Measurements from ENCODE around the gene RNH1. TPM values are rescaled to one million over a fixed set of nuclear protein-coding genes. Genes with fewer than 3 reads are reported as not detected.

RNH1 gene
- total RNA-seq, 1 experiment from 2014 or later = 60.0 TPM

- Histone ChIP-seq H3K27me3 (ENCODE audit: insufficient read depth, low read length) (no peaks in the 10 kb centered on the region), H2BK20ac (ENCODE audit: low read depth, low read length, poor library complexity, severe bottlenecking) (no peak overlapping the region), H3K79me1 (ENCODE audit: insufficient read depth, low read depth, low read length, poor library complexity, severe bottlenecking) (no peaks in the 10 kb centered on the region), H2BK5ac (ENCODE audit: insufficient read length, low read length) (no peak overlapping the region), H3T11ph (ENCODE audit: low read length) (no peak overlapping the region), H2AFZ (ENCODE audit: low read length) (no peak overlapping the region), H3K14ac (ENCODE audit: insufficient read depth, low read length) (no peak overlapping the region), H3K4me2 (ENCODE audit: insufficient read depth, insufficient read length, low read length) (no peak overlapping the region), H4K8ac (replicated peaks; ENCODE audit: insufficient read length, low read depth, low read length) (no peak overlapping the region), H3K4ac (ENCODE audit: low read depth, low read length) (no peak overlapping the region), H3K27ac (ENCODE audit: insufficient read length, low read depth, low read length) (no peak overlapping the region), H2BK12ac (ENCODE audit: insufficient read length, low read depth, low read length) (no peak overlapping the region), H3K56ac (ENCODE audit: insufficient read length, low read depth, low read length) (no peak overlapping the region), H3K18ac (ENCODE audit: insufficient read length, low read depth, low read length) (no peak overlapping the region), H3K9me3 (ENCODE audit: control insufficient read depth, low read depth, low read length) (no peaks in the 10 kb centered on the region), H3K4me1 (ENCODE audit: insufficient read depth, low read length) (no peaks in the 10 kb centered on the region), H3K23ac (ENCODE audit: insufficient read length, low read depth, low read length) (no peak overlapping the region), H4K20me1 (ENCODE audit: control insufficient read depth, insufficient read depth, insufficient read length) (no peaks in the 10 kb centered on the region), H2BK120ac (ENCODE audit: low read depth, low read length, poor library complexity, severe bottlenecking) (no peak overlapping the region), H3K23me2 (ENCODE audit: insufficient read length, low read depth, low read length, poor library complexity, severe bottlenecking) (peaks cover 3% of the 10 kb centered on the region), H3K9ac (ENCODE audit: extremely low read depth, insufficient read length, low read length) (no peak overlapping the region), H4K91ac (ENCODE audit: insufficient read length, low read depth, low read length) (no peak overlapping the region), H3K79me2 (ENCODE audit: insufficient read depth, low read length) (no peaks in the 10 kb centered on the region), H2BK15ac (ENCODE audit: low read depth, low read length) (no peak overlapping the region), H4K5ac (ENCODE audit: insufficient read length, low read depth, low read length) (no peak overlapping the region), H2AK5ac (ENCODE audit: insufficient read length, low read length) (no peak overlapping the region)
- WGBS (ENCODE audit: extremely low coverage, insufficient read length, low lambda C conversion rate) = no CpG with 5 or more reads among the region's 4 CpGs
- TF ChIP-seq, protein P1, sequence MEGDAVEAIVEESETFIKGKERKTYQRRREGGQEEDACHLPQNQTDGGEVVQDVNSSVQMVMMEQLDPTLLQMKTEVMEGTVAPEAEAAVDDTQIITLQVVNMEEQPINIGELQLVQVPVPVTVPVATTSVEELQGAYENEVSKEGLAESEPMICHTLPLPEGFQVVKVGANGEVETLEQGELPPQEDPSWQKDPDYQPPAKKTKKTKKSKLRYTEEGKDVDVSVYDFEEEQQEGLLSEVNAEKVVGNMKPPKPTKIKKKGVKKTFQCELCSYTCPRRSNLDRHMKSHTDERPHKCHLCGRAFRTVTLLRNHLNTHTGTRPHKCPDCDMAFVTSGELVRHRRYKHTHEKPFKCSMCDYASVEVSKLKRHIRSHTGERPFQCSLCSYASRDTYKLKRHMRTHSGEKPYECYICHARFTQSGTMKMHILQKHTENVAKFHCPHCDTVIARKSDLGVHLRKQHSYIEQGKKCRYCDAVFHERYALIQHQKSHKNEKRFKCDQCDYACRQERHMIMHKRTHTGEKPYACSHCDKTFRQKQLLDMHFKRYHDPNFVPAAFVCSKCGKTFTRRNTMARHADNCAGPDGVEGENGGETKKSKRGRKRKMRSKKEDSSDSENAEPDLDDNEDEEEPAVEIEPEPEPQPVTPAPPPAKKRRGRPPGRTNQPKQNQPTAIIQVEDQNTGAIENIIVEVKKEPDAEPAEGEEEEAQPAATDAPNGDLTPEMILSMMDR (conservative IDR thresholded peaks at IDR 0.05) = no peak
- Mint-ChIP-seq H3K27me3 (ENCODE audit: low read depth) (peaks cover 9% of the 10 kb centered on the region), H3K9me3 (peaks cover 34 to 39% of the 10 kb centered on the region in 2 experiments), H3K36me3 (ENCODE audit: insufficient read depth in 1 of 3, low read depth in 3 of 3) (peaks cover 38 to 46% (median 42%) of the 10 kb centered on the region in 3 experiments), H3K4me3 (no peak overlapping the region), H3K27ac (no peak overlapping the region), H3K4me1 (peaks cover 3 to 4% of the 10 kb centered on the region in 2 experiments; a peak in 3 of 4 replicates)
- no peak for DNase-seq
These were observed 9.4 kb upstream of the RNH1 start for GRCh38 chr11:516400-516799.
